Endothelial cell of umbilical vein (primary cell): Measurements from ENCODE around the gene RAB39B.

Source experiments
- CTCF ChIP-seq, 2 donors: IDR thresholded peaks; 1 replicate in 1 of 2; 2 replicates in 1 of 2; pipeline ENCODE4 v1.5.1; 2011; ENCODE audit warnings: low read length in 2 of 2, mild to moderate bottlenecking in 2 of 2, moderate library complexity in 2 of 2, control low read depth in 1 of 2, inconsistent platforms in 1 of 2, low read depth in 1 of 2; ENCODE audit not compliant: insufficient read depth in 1 of 2; ENCODE audit errors: extremely low read depth in 1 of 2
- GATA2 ChIP-seq: IDR thresholded peaks from 2 replicates; pipeline ENCODE4 v1.7.0; 2011; ENCODE audit warnings: low read depth, mild to moderate bottlenecking, moderate library complexity, mixed read lengths, low read length; ENCODE audit not compliant: insufficient read length, insufficient read depth
- POLR2A ChIP-seq: IDR thresholded peaks from 2 replicates; pipeline ENCODE4 v1.6.1; 2012; ENCODE audit warnings: low read depth, mild to moderate bottlenecking, control low read depth, low read length
- POLR2AphosphoS5 ChIP-seq: IDR thresholded peaks from 2 replicates; pipeline ENCODE4 v1.6.1; 2012; ENCODE audit warnings: low read depth, mild to moderate bottlenecking, control low read depth, low read length, moderate library complexity; ENCODE audit not compliant: insufficient read depth

GRCh38 chrX:155225774-155226173, 38.5 kb downstream of the RAB39B start:
- TF ChIP-seq CTCF (IDR thresholded peaks at IDR 0.05; ENCODE audit: extremely low read depth in 1 of 2, insufficient read depth in 1 of 2, low read depth in 1 of 2, low read length in 2 of 2) (no peak), GATA2 (no peak), POLR2AphosphoS5 (no peak), POLR2A (no peak)
